NB4 (cell line): ENCODE results near the gene SCN8A.
"Not testable (repeated sequence)": the region's sequence is repeated elsewhere in the genome, so short reads cannot be mapped to it uniquely, and the experiment has no call there.

Experiments used
- DNase-seq: peaks from one replicate; pipeline ENCODE4 v3.0.0; 2010; ENCODE audit warnings: low read depth
- H3K4me3 ChIP-seq: one replicate; pipeline ENCODE4 v1.5.1; 2011; ENCODE audit warnings: mild to moderate bottlenecking, low read depth, low read length, moderate library complexity
- CTCF ChIP-seq: IDR thresholded peaks from one replicate; pipeline ENCODE4 v1.5.1; 2012; ENCODE audit warnings: low read depth, low read length
- MAX ChIP-seq: IDR thresholded peaks from 2 replicates; pipeline ENCODE4 v1.6.1; 2011; ENCODE audit warnings: low read depth, low read length
- MYC ChIP-seq: IDR thresholded peaks from 2 replicates; pipeline ENCODE4 v1.6.1; 2011; ENCODE audit warnings: low read depth, low read length
- POLR2A ChIP-seq: IDR thresholded peaks from 2 replicates; pipeline ENCODE4 v1.6.1; 2011; ENCODE audit warnings: mild to moderate bottlenecking; ENCODE audit not compliant: insufficient read length; ENCODE audit errors: extremely low read depth

SCN8A gene

GRCh38 chr12:51797301-51797700 lies 206.3 kb downstream of the SCN8A start:
- DNase-seq: no peak
- no peak overlapping the region for H3K4me3 ChIP-seq
- TF ChIP-seq MYC: no peak
- no peak for TF ChIP-seq POLR2A
- no peak for TF ChIP-seq CTCF
- TF ChIP-seq MAX: no peak

GRCh38 chr12:51798051-51798450 lies 207.0 kb downstream of the SCN8A start:
- H3K4me3 ChIP-seq, DNase-seq: not testable (repeated sequence)

GRCh38 chr12:51798501-51798900 lies 207.5 kb downstream of the SCN8A start:
- H3K4me3 ChIP-seq: no peak overlapping the region
- TF ChIP-seq POLR2A (no peak), MAX (no peak), CTCF (no peak)
- DNase-seq: no peak

GRCh38 chr12:51801027-51801426 lies 210.0 kb downstream of the SCN8A start:
- no peak for DNase-seq
- H3K4me3 ChIP-seq: no peak overlapping the region
- no peak for TF ChIP-seq CTCF
- no peak for TF ChIP-seq MYC
- no peak for TF ChIP-seq POLR2A
- no peak for TF ChIP-seq MAX

- no peak overlapping the region for H3K4me3 ChIP-seq
- no peak for TF ChIP-seq POLR2A
- no peak for TF ChIP-seq MYC
- no peak for TF ChIP-seq CTCF
- no peak for TF ChIP-seq MAX
- DNase-seq: no peak
These were observed 215.9 kb downstream of the SCN8A start for GRCh38 chr12:51806896-51807295.

- no peak for DNase-seq
- H3K4me3 ChIP-seq: no peak overlapping the region
- no peak for TF ChIP-seq POLR2A
- no peak for TF ChIP-seq MAX
- no peak for TF ChIP-seq MYC
- no peak for TF ChIP-seq CTCF
These were observed 218.2 kb downstream of the SCN8A start for GRCh38 chr12:51809193-51809592.
